Measurements from ENCODE around the gene PPM1K. TPM values are rescaled to one million over a fixed set of nuclear protein-coding genes. Genes with fewer than 3 reads are reported as not detected.

Gene PPM1K
- total and polyA plus RNA-seq, 2 experiments from 2014 or later: 9.1 to 12.0 TPM

DNA sequence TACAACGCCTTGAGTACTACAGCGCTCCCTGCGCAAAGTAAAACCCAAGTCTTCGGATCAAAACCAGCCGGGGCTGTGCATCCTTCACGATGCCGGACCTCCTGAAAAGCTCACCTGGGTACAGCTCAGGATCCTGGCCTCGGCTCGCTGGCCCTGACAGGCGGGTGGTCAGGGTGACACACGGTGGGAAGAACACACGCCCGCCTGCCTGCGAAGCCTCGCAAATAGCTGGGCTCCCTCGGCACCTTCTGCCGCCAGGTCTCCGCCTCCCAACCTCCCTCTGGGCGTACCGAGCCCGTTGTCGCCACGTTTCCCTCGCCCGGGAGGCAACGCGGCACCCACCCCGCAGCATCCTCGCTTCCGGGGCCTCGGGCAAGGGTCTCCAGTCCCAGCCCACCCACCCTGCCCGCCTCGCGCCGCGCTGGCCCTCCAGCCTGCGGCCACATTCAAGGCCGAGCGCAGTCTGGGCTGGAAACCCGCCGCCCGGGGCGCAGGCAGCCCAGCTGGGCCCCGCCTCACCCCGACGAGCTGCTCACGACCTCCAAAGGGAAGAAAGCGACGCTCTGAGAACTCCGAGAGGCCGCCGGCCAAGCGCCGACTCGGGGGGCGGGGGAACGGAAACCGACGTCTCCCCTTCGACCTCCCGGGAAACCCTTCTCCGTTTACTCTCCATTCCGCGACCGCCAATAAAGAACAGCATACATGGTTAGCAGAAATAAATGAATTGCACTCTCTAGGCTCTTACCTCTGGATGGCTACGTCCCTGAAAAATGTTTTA lies 511 bp downstream of the PPM1K start:
- Histone ChIP-seq H3K27me3 (ENCODE audit: insufficient read depth) (peaks cover 32% of the 10 kb centered on the region), H2AFZ (peak overlapping the region; percentile 97), H3K79me2 (replicated peaks; ENCODE audit: insufficient read depth) (no peaks in the 10 kb centered on the region; the same call in none of the 2 replicates), H3K4me3 (peak overlapping the region; percentile 75), H4K20me1 (replicated peaks; ENCODE audit: insufficient read depth) (peaks cover 3% of the 10 kb centered on the region), H3K27ac (ENCODE audit: low read depth) (peak overlapping the region; percentile 97), H3F3A (replicated peaks; ENCODE audit: low read depth) (peaks cover 8% of the 10 kb centered on the region; the same call in 1 of the 2 replicates), H3K4me2 (peak overlapping the region; percentile 80), H3K4me1 (ENCODE audit: insufficient read depth) (peaks cover 13% of the 10 kb centered on the region), H3K36me3 (ENCODE audit: insufficient read depth) (no peaks in the 10 kb centered on the region), H3K9me2 (ENCODE audit: insufficient read depth) (no peaks in the 10 kb centered on the region)
- H3K4me3 Mint-ChIP-seq: peak overlapping the region; percentile 94
- peaks cover 19% of the 10 kb centered on the region for H3K4me1 Mint-ChIP-seq
- peaks cover 20% of the 10 kb centered on the region for H3K27me3 Mint-ChIP-seq (ENCODE audit: insufficient read depth, low read depth, poor library complexity)
- H3K27ac Mint-ChIP-seq: peak overlapping the region; percentile 96
- no peaks in the 10 kb centered on the region for H3K9me3 Mint-ChIP-seq
- DNase-seq (ENCODE audit: low spot score) (peak; percentile 78), ATAC-seq (peak; percentile 68)
- TF ChIP-seq ZNF114 (CRISPR knock-in tag; IDR thresholded peaks at IDR 0.05) (no peak), EZH2phosphoT487 (IDR thresholded peaks at IDR 0.05; ENCODE audit: unreplicated experiment) (no peak), ZNF331 (CRISPR knock-in tag; IDR thresholded peaks at IDR 0.05; ENCODE audit: low read depth) (no peak), NANOG (IDR thresholded peaks at IDR 0.05; ENCODE audit: borderline replicate concordance) (no peak), EZH2 (IDR thresholded peaks at IDR 0.05; ENCODE audit: low read depth, unreplicated experiment) (no peak), CREB1 (CRISPR knock-in tag; IDR thresholded peaks at IDR 0.05; ENCODE audit: low read depth) (no peak), JUNB (IDR thresholded peaks at IDR 0.05; ENCODE audit: unreplicated experiment) (no peak), POLR2AphosphoS5 (IDR thresholded peaks at IDR 0.05; ENCODE audit: low read depth) (no peak), STAT1 (IDR thresholded peaks at IDR 0.05; ENCODE audit: unreplicated experiment) (no peak)
- TF ChIP-seq, protein P1, sequence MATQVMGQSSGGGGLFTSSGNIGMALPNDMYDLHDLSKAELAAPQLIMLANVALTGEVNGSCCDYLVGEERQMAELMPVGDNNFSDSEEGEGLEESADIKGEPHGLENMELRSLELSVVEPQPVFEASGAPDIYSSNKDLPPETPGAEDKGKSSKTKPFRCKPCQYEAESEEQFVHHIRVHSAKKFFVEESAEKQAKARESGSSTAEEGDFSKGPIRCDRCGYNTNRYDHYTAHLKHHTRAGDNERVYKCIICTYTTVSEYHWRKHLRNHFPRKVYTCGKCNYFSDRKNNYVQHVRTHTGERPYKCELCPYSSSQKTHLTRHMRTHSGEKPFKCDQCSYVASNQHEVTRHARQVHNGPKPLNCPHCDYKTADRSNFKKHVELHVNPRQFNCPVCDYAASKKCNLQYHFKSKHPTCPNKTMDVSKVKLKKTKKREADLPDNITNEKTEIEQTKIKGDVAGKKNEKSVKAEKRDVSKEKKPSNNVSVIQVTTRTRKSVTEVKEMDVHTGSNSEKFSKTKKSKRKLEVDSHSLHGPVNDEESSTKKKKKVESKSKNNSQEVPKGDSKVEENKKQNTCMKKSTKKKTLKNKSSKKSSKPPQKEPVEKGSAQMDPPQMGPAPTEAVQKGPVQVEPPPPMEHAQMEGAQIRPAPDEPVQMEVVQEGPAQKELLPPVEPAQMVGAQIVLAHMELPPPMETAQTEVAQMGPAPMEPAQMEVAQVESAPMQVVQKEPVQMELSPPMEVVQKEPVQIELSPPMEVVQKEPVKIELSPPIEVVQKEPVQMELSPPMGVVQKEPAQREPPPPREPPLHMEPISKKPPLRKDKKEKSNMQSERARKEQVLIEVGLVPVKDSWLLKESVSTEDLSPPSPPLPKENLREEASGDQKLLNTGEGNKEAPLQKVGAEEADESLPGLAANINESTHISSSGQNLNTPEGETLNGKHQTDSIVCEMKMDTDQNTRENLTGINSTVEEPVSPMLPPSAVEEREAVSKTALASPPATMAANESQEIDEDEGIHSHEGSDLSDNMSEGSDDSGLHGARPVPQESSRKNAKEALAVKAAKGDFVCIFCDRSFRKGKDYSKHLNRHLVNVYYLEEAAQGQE (IDR thresholded peaks at IDR 0.05; ENCODE audit: unreplicated experiment): no peak
- TF ChIP-seq, protein P2, sequence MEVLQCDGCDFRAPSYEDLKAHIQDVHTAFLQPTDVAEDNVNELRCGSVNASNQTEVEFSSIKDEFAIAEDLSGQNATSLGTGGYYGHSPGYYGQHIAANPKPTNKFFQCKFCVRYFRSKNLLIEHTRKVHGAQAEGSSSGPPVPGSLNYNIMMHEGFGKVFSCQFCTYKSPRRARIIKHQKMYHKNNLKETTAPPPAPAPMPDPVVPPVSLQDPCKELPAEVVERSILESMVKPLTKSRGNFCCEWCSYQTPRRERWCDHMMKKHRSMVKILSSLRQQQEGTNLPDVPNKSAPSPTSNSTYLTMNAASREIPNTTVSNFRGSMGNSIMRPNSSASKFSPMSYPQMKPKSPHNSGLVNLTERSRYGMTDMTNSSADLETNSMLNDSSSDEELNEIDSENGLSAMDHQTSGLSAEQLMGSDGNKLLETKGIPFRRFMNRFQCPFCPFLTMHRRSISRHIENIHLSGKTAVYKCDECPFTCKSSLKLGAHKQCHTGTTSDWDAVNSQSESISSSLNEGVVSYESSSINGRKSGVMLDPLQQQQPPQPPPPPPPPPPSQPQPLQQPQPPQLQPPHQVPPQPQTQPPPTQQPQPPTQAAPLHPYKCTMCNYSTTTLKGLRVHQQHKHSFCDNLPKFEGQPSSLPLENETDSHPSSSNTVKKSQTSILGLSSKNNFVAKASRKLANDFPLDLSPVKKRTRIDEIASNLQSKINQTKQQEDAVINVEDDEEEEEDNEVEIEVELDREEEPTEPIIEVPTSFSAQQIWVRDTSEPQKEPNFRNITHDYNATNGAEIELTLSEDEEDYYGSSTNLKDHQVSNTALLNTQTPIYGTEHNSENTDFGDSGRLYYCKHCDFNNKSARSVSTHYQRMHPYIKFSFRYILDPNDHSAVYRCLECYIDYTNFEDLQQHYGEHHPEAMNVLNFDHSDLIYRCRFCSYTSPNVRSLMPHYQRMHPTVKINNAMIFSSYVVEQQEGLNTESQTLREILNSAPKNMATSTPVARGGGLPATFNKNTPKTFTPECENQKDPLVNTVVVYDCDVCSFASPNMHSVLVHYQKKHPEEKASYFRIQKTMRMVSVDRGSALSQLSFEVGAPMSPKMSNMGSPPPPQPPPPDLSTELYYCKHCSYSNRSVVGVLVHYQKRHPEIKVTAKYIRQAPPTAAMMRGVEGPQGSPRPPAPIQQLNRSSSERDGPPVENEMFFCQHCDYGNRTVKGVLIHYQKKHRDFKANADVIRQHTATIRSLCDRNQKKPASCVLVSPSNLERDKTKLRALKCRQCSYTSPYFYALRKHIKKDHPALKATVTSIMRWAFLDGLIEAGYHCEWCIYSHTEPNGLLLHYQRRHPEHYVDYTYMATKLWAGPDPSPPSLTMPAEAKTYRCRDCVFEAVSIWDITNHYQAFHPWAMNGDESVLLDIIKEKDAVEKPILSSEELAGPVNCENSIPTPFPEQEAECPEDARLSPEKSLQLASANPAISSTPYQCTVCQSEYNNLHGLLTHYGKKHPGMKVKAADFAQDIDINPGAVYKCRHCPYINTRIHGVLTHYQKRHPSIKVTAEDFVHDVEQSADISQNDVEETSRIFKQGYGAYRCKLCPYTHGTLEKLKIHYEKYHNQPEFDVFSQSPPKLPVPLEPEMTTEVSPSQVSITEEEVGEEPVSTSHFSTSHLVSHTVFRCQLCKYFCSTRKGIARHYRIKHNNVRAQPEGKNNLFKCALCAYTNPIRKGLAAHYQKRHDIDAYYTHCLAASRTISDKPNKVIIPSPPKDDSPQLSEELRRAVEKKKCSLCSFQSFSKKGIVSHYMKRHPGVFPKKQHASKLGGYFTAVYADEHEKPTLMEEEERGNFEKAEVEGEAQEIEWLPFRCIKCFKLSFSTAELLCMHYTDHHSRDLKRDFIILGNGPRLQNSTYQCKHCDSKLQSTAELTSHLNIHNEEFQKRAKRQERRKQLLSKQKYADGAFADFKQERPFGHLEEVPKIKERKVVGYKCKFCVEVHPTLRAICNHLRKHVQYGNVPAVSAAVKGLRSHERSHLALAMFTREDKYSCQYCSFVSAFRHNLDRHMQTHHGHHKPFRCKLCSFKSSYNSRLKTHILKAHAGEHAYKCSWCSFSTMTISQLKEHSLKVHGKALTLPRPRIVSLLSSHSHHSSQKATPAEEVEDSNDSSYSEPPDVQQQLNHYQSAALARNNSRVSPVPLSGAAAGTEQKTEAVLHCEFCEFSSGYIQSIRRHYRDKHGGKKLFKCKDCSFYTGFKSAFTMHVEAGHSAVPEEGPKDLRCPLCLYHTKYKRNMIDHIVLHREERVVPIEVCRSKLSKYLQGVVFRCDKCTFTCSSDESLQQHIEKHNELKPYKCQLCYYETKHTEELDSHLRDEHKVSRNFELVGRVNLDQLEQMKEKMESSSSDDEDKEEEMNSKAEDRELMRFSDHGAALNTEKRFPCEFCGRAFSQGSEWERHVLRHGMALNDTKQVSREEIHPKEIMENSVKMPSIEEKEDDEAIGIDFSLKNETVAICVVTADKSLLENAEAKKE (CRISPR knock-in tag; IDR thresholded peaks at IDR 0.05): no peak
- TF ChIP-seq, protein P3, sequence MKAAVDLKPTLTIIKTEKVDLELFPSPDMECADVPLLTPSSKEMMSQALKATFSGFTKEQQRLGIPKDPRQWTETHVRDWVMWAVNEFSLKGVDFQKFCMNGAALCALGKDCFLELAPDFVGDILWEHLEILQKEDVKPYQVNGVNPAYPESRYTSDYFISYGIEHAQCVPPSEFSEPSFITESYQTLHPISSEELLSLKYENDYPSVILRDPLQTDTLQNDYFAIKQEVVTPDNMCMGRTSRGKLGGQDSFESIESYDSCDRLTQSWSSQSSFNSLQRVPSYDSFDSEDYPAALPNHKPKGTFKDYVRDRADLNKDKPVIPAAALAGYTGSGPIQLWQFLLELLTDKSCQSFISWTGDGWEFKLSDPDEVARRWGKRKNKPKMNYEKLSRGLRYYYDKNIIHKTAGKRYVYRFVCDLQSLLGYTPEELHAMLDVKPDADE (IDR thresholded peaks at IDR 0.05): no peak
- TF ChIP-seq, protein P4, sequence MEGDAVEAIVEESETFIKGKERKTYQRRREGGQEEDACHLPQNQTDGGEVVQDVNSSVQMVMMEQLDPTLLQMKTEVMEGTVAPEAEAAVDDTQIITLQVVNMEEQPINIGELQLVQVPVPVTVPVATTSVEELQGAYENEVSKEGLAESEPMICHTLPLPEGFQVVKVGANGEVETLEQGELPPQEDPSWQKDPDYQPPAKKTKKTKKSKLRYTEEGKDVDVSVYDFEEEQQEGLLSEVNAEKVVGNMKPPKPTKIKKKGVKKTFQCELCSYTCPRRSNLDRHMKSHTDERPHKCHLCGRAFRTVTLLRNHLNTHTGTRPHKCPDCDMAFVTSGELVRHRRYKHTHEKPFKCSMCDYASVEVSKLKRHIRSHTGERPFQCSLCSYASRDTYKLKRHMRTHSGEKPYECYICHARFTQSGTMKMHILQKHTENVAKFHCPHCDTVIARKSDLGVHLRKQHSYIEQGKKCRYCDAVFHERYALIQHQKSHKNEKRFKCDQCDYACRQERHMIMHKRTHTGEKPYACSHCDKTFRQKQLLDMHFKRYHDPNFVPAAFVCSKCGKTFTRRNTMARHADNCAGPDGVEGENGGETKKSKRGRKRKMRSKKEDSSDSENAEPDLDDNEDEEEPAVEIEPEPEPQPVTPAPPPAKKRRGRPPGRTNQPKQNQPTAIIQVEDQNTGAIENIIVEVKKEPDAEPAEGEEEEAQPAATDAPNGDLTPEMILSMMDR (conservative IDR thresholded peaks at IDR 0.05; ENCODE audit: low read depth in 2 of 2): no peak
- no peaks in the 10 kb centered on the region; the same call in 2 of the 3 replicates for H3K36me3 Mint-ChIP-seq (ENCODE audit: low read depth)

Data from GM23338 (cell line).